RWPE2 (cell line): Measurements from ENCODE around the gene ARL15.

ENCODE experiments used
- ATAC-seq: fragments of 200-7000 bp; cut with Tn5 transposase; 3 replicates; pipeline ENCODE4 v1.9.1; 2021; ENCODE audit warnings: low read depth
- DNase-seq: peaks from one replicate; pipeline ENCODE4 v3.0.0-alpha.2; 2020; ENCODE audit warnings: low spot score
- H3K27ac ChIP-seq: fragments of 450-650 bp; 2 replicates; pipeline ENCODE4 v1.5.1; 2017; ENCODE audit warnings: mild to moderate bottlenecking; ENCODE audit not compliant: poor library complexity, severe bottlenecking
- H3K27me3 ChIP-seq: fragments of 250-450 bp; sonication (Bioruptor Pico); 2 replicates; pipeline ENCODE4 v1.5.1; 2021; ENCODE audit warnings: mild to moderate bottlenecking, moderate library complexity; ENCODE audit not compliant: insufficient read depth, poor library complexity, severe bottlenecking
- H3K36me3 ChIP-seq: fragments of 250-450 bp; sonication (Bioruptor Pico); 2 replicates; pipeline ENCODE4 v1.5.1; 2020; ENCODE audit warnings: low read depth, mild to moderate bottlenecking, moderate library complexity
- H3K4me1 ChIP-seq: fragments of 250-450 bp; sonication (Bioruptor Pico); 2 replicates; pipeline ENCODE4 v1.5.1; 2021; ENCODE audit warnings: mild to moderate bottlenecking, moderate library complexity; ENCODE audit not compliant: insufficient read depth, poor library complexity, severe bottlenecking
- H3K4me3 ChIP-seq: fragments of 250-450 bp; sonication (Bioruptor Pico); 2 replicates; pipeline ENCODE4 v1.5.1; 2021; ENCODE audit warnings: mild to moderate bottlenecking, moderate library complexity; ENCODE audit not compliant: severe bottlenecking
- H3K9me3 ChIP-seq: fragments of 250-450 bp; sonication (Bioruptor Pico); 2 replicates; pipeline ENCODE4 v1.5.1; 2021; ENCODE audit warnings: mild to moderate bottlenecking, moderate library complexity; ENCODE audit not compliant: severe bottlenecking
- TF ChIP-seq, protein P1 (sequence below): fragments of 450-650 bp; IDR thresholded peaks from one replicate; pipeline ENCODE4 v1.5.1; 2017; ENCODE audit warnings: mild to moderate bottlenecking, moderate library complexity; ENCODE audit not compliant: poor library complexity, severe bottlenecking

ARL15 gene

DNA sequence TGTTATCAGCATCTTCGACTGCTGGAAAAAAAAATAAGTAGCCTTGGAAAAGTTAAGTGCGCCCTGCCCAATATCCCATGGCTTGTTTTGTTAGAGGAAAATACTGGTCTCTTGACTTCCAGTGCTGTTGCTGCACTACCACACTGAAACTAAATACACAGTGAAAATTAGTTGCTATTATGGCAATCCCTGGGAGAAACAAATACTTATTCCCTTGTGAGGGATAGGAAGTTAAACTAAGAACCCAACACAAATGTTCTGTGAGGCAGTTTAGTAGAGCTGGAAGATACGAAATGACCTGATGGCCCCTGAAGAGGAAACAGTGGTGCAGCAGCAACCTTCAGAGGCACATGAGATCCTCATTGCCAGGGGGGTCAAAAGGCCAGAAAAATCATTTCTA, 164.0 kb downstream of the ARL15 start:
- TF ChIP-seq, protein P1, sequence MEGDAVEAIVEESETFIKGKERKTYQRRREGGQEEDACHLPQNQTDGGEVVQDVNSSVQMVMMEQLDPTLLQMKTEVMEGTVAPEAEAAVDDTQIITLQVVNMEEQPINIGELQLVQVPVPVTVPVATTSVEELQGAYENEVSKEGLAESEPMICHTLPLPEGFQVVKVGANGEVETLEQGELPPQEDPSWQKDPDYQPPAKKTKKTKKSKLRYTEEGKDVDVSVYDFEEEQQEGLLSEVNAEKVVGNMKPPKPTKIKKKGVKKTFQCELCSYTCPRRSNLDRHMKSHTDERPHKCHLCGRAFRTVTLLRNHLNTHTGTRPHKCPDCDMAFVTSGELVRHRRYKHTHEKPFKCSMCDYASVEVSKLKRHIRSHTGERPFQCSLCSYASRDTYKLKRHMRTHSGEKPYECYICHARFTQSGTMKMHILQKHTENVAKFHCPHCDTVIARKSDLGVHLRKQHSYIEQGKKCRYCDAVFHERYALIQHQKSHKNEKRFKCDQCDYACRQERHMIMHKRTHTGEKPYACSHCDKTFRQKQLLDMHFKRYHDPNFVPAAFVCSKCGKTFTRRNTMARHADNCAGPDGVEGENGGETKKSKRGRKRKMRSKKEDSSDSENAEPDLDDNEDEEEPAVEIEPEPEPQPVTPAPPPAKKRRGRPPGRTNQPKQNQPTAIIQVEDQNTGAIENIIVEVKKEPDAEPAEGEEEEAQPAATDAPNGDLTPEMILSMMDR: no peak
- no peak for ATAC-seq

DNA sequence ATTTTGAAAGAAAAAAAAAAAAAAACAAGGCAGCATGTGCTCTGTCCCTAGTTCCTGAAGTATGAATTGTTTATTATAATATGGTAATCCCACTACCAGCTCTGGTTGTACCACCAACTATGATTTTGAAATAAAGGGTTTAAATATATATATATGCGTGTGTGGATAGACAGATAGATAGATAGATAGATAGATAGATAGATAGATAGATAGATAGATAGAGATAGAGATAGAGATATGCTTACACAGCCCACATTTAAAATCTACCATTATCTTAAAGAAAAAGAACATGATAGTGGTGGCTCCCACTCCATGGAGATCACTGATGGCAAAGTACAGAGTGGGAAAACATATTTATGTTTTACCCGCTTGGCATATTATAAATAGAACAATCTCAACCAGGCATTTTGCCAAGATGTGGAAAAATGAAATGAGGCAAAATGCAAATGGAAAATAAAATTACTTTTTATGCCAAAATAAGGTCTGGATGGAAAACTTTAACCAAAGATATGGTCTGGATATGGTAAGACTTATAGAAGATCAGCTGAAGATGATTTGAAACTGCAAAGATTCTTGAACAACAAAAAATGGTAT, 170.0 kb downstream of the ARL15 start:
- Histone ChIP-seq H3K36me3 (no peaks in the 10 kb centered on the region), H3K9me3 (no peaks in the 10 kb centered on the region), H3K27me3 (no peaks in the 10 kb centered on the region), H3K27ac (no peak overlapping the region), H3K4me1 (no peaks in the 10 kb centered on the region), H3K4me3 (no peak overlapping the region)
- ATAC-seq: no peak
- no peak for DNase-seq
- TF ChIP-seq, protein P1: no peak

More for the DNA sequence above, 164.0 kb downstream of the ARL15 start:
- no peak overlapping the region for H3K4me3 ChIP-seq
- H3K27ac ChIP-seq: no peak overlapping the region
- no peaks in the 10 kb centered on the region for H3K27me3 ChIP-seq
- no peaks in the 10 kb centered on the region for H3K4me1 ChIP-seq
- H3K9me3 ChIP-seq: no peaks in the 10 kb centered on the region
- no peaks in the 10 kb centered on the region for H3K36me3 ChIP-seq
- no peak for DNase-seq

DNA sequence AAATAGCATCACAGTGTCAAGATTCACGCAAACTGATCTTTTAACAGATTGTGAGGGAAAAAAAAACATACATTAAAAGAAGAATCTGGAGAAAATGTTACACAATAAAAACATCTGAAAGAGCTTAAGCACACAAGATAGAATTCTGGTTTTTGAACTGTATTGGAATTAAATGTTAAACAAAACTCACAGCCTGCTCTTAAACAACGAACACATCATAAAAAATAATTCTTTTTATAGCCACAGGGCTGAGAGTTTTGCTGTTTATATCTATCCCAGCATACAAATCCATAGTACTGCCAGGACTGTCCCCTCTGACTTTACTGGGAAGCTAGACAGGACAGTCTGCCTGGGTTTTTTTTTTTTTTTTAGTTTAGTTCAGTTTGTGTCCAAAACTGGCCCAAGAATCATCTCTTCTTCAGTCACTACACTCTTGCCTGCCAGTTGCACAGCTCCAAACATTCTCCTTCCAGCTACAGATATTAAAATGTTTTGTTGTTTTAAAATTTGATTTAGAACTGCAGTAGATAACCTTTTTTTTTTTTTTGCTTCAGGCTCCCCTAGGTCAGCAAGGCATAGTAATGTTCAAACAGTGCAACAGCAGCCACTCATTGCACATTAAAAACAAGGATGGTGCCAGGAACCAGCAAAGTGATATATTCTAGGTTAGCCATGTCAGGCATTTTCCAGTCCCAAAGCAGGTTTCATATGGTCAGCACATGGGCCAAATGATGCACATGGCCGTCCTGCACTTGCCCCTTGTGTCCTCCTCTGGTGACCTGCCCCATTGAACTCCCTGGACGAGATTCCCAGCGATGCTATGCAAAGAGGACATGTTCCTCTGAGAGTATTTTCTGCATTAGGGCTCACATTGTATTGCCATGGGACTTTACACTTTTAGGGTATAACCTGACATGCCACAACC, 173.6 kb downstream of the ARL15 start:
- no peak overlapping the region for H3K4me3 ChIP-seq
- ATAC-seq (no peak), DNase-seq (no peak)
- no peak overlapping the region for H3K27ac ChIP-seq
- H3K36me3 ChIP-seq: no peaks in the 10 kb centered on the region
- TF ChIP-seq, protein P1: no peak
- H3K27me3 ChIP-seq: no peaks in the 10 kb centered on the region
- H3K9me3 ChIP-seq: no peaks in the 10 kb centered on the region
- no peaks in the 10 kb centered on the region for H3K4me1 ChIP-seq

DNA sequence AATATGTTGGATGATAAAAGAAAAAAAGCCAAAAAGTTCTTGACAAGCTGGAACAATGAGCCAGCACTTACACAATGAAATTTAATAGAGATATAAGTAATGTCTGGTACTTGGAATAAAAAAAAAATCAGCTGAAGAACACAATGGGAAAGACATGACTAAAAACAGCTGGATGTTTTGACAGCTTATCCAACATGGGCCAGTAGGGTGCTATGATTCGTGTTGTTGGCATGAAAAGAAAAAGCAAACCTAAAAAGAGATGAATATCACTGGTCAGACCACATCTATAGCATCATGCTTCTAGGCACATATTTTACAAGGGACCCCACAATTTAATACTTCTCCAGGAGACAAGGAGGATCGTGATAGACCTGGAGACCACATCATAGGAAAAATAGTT, 175.3 kb downstream of the ARL15 start:
- Histone ChIP-seq H3K4me1 (no peaks in the 10 kb centered on the region), H3K4me3 (no peak overlapping the region), H3K27me3 (no peaks in the 10 kb centered on the region), H3K9me3 (no peaks in the 10 kb centered on the region), H3K27ac (no peak overlapping the region), H3K36me3 (no peaks in the 10 kb centered on the region)
- DNase-seq (no peak), ATAC-seq (0 out of 3 replicates have a peak, but pooled peaks have one; percentile 29)
- TF ChIP-seq, protein P1: no peak
